Neural progenitor cell (in vitro differentiated cells): ENCODE results near the gene TMEM178B. TPM values are rescaled to one million over a fixed set of nuclear protein-coding genes. Genes with fewer than 3 reads are reported as not detected.
A peak's percentile ranks its signal among the peaks of the same experiment; 100 is the strongest.

Experiments used
- DNase-seq: peaks from one replicate; pipeline ENCODE4 v3.0.0-alpha.2; 2016; ENCODE audit warnings: low spot score
- H2AFZ ChIP-seq: fragments of 200-600 bp; sonication (generic); replicated peaks from 2 replicates; pipeline ENCODE4 v1.6.1; 2016; ENCODE audit warnings: antibody characterized with exemption
- H3F3A ChIP-seq: fragments of 200-600 bp; sonication (generic); 2 replicates; pipeline ENCODE4 v1.6.1; 2016; ENCODE audit warnings: antibody characterized with exemption, low read depth
- H3K27ac ChIP-seq: fragments of 200-600 bp; sonication (generic); 2 replicates; pipeline ENCODE4 v1.5.1; 2016; ENCODE audit warnings: mild to moderate bottlenecking
- H3K27me3 ChIP-seq: fragments of 200-600 bp; sonication (generic); 2 replicates; pipeline ENCODE4 v1.6.1; 2016; ENCODE audit warnings: mild to moderate bottlenecking, moderate library complexity
- H3K36me3 ChIP-seq: fragments of 200-600 bp; sonication (generic); 2 replicates; pipeline ENCODE4 v1.5.1; 2016
- H3K4me1 ChIP-seq: fragments of 200-600 bp; sonication (generic); 2 replicates; pipeline ENCODE4 v1.6.1; 2016; ENCODE audit warnings: mixed run types
- H3K4me2 ChIP-seq: fragments of 200-600 bp; sonication (generic); 2 replicates; pipeline ENCODE4 v1.6.1; 2016
- H3K4me3 ChIP-seq: fragments of 200-600 bp; sonication (generic); 2 replicates; pipeline ENCODE4 v1.5.1; 2016
- H3K79me2 ChIP-seq: fragments of 200-600 bp; sonication (generic); 2 replicates; pipeline ENCODE4 v1.6.1; 2016; ENCODE audit warnings: low read depth
- H3K9ac ChIP-seq: fragments of 200-600 bp; sonication (generic); 2 replicates; pipeline ENCODE4 v1.6.1; 2016
- H3K9me3 ChIP-seq: fragments of 200-600 bp; sonication (generic); 2 replicates; pipeline ENCODE4 v1.5.1; 2016; ENCODE audit warnings: low read depth
- H4K20me1 ChIP-seq: fragments of 200-600 bp; sonication (generic); 2 replicates; pipeline ENCODE4 v1.6.1; 2016; ENCODE audit warnings: low read depth
- H3K27ac Mint-ChIP-seq: 3 replicates; pipeline ENCODE4 v1.8.0; 2021; ENCODE audit warnings: mixed read lengths
- H3K27me3 Mint-ChIP-seq: 2 replicates; pipeline ENCODE4 v1.8.0; 2022; ENCODE audit warnings: low read depth, mild to moderate bottlenecking, inconsistent platforms, moderate library complexity, mixed read lengths; ENCODE audit not compliant: insufficient read depth
- H3K36me3 Mint-ChIP-seq: 3 replicates; pipeline ENCODE4 v1.8.0; 2021; ENCODE audit warnings: mixed read lengths
- H3K4me1 Mint-ChIP-seq: 3 replicates; pipeline ENCODE4 v1.8.0; 2021; ENCODE audit warnings: mixed read lengths
- H3K4me3 Mint-ChIP-seq: 3 replicates; pipeline ENCODE4 v1.8.0; 2021; ENCODE audit warnings: mild to moderate bottlenecking, moderate library complexity, mixed read lengths
- H3K9me3 Mint-ChIP-seq: 3 replicates; pipeline ENCODE4 v1.8.0; 2020; ENCODE audit warnings: mixed read lengths
- CTCF ChIP-seq: fragments of 200-600 bp; sonication (generic); IDR thresholded peaks from 2 replicates; pipeline ENCODE4 v1.5.1; 2017; ENCODE audit warnings: antibody characterized with exemption, mild to moderate bottlenecking
- EZH2 ChIP-seq: fragments of 200-600 bp; sonication (generic); IDR thresholded peaks from 2 replicates; pipeline ENCODE4 v1.6.1; 2017; ENCODE audit warnings: antibody characterized with exemption, mild to moderate bottlenecking, moderate library complexity
- EZH2phosphoT487 ChIP-seq: fragments of 200-600 bp; sonication (generic); IDR thresholded peaks from 2 replicates; pipeline ENCODE4 v1.6.1; 2017; ENCODE audit warnings: antibody characterized with exemption
- total RNA-seq: library from RNA; depleted of rRNA; stranded (reverse); fragments of >200 nt; gene quantifications from 2 replicates; pipeline ENCODE4 v1.2.3, GENCODE V29; 2015; ENCODE audit warnings: low replicate concordance

The TMEM178B gene
- total RNA-seq, 1 donor from 2014 or later, result 2.9 TPM

GRCh38 chr7:141387521-141388217, 313.8 kb downstream of the TMEM178B start:
- H2AFZ ChIP-seq, result no peak overlapping the region
- no peaks in the 10 kb centered on the region for H4K20me1 ChIP-seq
- no peaks in the 10 kb centered on the region for H3K4me1 Mint-ChIP-seq
- H3K27me3 Mint-ChIP-seq, result peaks cover 2% of the 10 kb centered on the region
- H3K36me3 ChIP-seq, result no peaks in the 10 kb centered on the region
- H3K36me3 Mint-ChIP-seq, result no peaks in the 10 kb centered on the region
- H3K9me3 Mint-ChIP-seq, result peaks cover 9% of the 10 kb centered on the region
- H3K4me2 ChIP-seq, result no peak overlapping the region
- TF ChIP-seq EZH2phosphoT487, result no peak
- no peak for TF ChIP-seq EZH2
- no peak for TF ChIP-seq CTCF
- H3K4me3 Mint-ChIP-seq, result no peak overlapping the region
- H3K9ac ChIP-seq, result no peak overlapping the region
- H3K27ac ChIP-seq, result no peak overlapping the region
- no peaks in the 10 kb centered on the region for H3K9me3 ChIP-seq
- H3K27ac Mint-ChIP-seq, result peak overlapping the region; percentile 21
- peaks cover 2% of the 10 kb centered on the region for H3K4me1 ChIP-seq
- H3F3A ChIP-seq, result no peaks in the 10 kb centered on the region
- no peaks in the 10 kb centered on the region for H3K79me2 ChIP-seq
- no peaks in the 10 kb centered on the region for H3K27me3 ChIP-seq
- no peak overlapping the region for H3K4me3 ChIP-seq
- no peak for DNase-seq

- no peak overlapping the region for H2AFZ ChIP-seq
- H3K4me3 ChIP-seq, result no peak overlapping the region
- H3K36me3 Mint-ChIP-seq, result no peaks in the 10 kb centered on the region
- H3K27me3 Mint-ChIP-seq, result peaks cover 2% of the 10 kb centered on the region
- H3K4me2 ChIP-seq, result no peak overlapping the region
- H3K27ac ChIP-seq, result no peak overlapping the region
- no peaks in the 10 kb centered on the region for H4K20me1 ChIP-seq
- H3K79me2 ChIP-seq, result no peaks in the 10 kb centered on the region
- H3K4me1 Mint-ChIP-seq, result no peaks in the 10 kb centered on the region
- no peaks in the 10 kb centered on the region for H3F3A ChIP-seq
- peaks cover 11% of the 10 kb centered on the region for H3K4me1 ChIP-seq
- H3K9ac ChIP-seq, result no peak overlapping the region
- TF ChIP-seq EZH2 (no peak), CTCF (no peak), EZH2phosphoT487 (no peak)
- no peaks in the 10 kb centered on the region for H3K27me3 ChIP-seq
- no peak for DNase-seq
- no peak overlapping the region for H3K27ac Mint-ChIP-seq
- peaks cover 6% of the 10 kb centered on the region for H3K9me3 Mint-ChIP-seq
- no peaks in the 10 kb centered on the region for H3K9me3 ChIP-seq
- H3K4me3 Mint-ChIP-seq, result no peak overlapping the region
- no peaks in the 10 kb centered on the region for H3K36me3 ChIP-seq
Measured at GRCh38 chr7:141389140-141389796, 315.4 kb downstream of the TMEM178B start.

- no peak overlapping the region for H3K27ac Mint-ChIP-seq
- Histone ChIP-seq H3K4me3 (no peak overlapping the region), H3K27ac (no peak overlapping the region), H3K9me3 (no peaks in the 10 kb centered on the region), H3K9ac (no peak overlapping the region), H3K79me2 (no peaks in the 10 kb centered on the region), H4K20me1 (no peaks in the 10 kb centered on the region), H3K27me3 (no peaks in the 10 kb centered on the region), H3F3A (no peaks in the 10 kb centered on the region), H3K4me2 (no peak overlapping the region), H3K36me3 (no peaks in the 10 kb centered on the region), H3K4me1 (peaks cover 11% of the 10 kb centered on the region), H2AFZ (no peak overlapping the region)
- H3K27me3 Mint-ChIP-seq, result peaks cover 2% of the 10 kb centered on the region
- TF ChIP-seq CTCF, result no peak
- TF ChIP-seq EZH2phosphoT487, result no peak
- TF ChIP-seq EZH2, result no peak
- no peak for DNase-seq
- no peaks in the 10 kb centered on the region for H3K9me3 Mint-ChIP-seq
- H3K4me1 Mint-ChIP-seq, result no peaks in the 10 kb centered on the region
- no peak overlapping the region for H3K4me3 Mint-ChIP-seq
- H3K36me3 Mint-ChIP-seq, result no peaks in the 10 kb centered on the region
Measured at GRCh38 chr7:141390339-141390738, 316.5 kb downstream of the TMEM178B start.
